HG03565 (cell line): ENCODE data around the gene HECTD3.

Experiments
- ATAC-seq: cut with Tn5 transposase; IDR thresholded peaks from one replicate; pipeline ENCODE4 v1.9.1; 2021; ENCODE audit warnings: mild to moderate bottlenecking, moderate library complexity; ENCODE audit not compliant: unreplicated experiment

HECTD3 gene

GRCh38 chr1:45010855-45011811, at the start of gene HECTD3:
Gene HECTD3 (minus strand): TSS chr1:45011324. CDS start chr1:45011257, 67 bp downstream.
- no peak for ATAC-seq

GRCh38 chr1:45059829-45060228, 48.7 kb upstream of the HECTD3 start:
- ATAC-seq: no peak

- ATAC-seq: no peak
These were observed 46.4 kb upstream of the HECTD3 start for GRCh38 chr1:45057542-45057941.

DNA sequence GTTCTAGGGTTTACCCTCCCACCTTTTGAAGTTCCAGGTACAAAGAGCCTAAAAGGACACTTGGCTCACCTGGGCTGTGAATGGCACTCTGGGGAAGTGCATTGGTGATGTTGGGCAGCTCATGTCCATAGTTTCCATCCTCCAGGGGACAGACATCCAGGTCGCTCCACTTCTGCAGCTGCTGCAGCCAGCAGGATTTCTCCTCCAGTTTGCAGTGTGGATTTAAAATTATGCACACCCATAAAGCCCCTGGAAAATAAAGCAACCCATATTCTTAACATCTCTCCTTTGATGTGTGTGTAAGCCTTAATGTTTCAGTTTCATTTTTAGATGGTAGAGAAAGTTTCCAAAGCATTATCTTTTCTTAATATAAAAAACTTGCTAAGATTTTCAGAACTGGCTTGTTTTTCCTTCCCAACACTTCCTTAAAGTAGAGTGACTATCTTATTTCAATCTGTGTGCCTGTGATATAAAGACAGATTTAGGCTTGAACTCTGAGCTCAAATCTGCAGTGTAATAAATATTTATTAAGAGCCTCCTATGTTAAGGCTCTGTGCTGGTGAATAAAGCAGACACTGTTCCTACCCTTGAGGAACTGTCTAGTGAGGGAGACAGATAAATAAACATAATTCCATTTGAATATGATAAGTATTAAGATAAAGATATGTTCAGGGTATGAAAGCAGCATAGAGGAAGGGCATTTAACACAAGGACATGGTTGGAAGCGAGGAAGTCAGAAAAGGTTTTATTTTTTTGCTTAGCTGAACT, 40.1 kb upstream of the HECTD3 start:
- ATAC-seq: no peak

DNA sequence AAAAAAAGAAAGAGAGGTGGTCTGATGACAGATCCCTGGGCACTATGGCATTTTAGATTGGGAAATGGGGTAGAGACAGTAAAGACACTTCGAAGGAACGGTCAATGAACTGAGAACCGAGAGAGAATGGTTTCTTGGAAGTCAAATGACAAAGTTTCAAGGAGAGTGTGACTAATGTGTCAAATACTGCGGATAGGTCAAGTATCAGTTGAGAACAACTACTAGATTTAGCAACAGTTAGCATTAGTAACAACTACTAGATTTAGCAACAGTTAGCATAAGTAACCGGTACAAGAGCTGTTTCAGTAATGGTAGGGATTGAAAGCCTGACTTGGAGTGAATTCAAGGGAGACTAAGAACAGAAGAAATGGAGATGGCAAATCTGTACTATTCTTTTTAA, 35.9 kb upstream of the HECTD3 start:
- ATAC-seq: no peak

- no peak for ATAC-seq
These were observed 33.8 kb upstream of the HECTD3 start for GRCh38 chr1:45044916-45045315.

DNA sequence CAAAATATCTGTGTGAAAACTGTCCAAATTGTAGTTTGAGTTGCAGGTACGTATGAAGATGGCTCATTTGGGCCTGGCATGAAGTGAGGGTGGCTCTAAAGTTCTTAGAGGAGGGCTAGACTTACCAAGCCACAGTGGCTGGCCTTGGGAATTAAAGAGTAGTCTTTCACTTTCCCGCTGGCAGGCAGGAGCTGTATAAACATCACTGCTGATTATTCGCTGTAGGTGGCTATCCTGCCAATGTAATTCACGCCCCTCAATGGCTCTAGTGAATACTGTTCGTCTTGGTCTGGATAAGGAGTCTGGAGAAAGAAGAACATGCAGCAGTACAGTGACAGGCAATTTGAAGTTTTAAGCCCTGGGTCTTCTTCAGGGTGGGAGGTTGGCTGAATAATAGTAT, 32.0 kb upstream of the HECTD3 start:
- ATAC-seq: no peak

- ATAC-seq: no peak
These were observed 29.2 kb upstream of the HECTD3 start for GRCh38 chr1:45040297-45040696.

DNA sequence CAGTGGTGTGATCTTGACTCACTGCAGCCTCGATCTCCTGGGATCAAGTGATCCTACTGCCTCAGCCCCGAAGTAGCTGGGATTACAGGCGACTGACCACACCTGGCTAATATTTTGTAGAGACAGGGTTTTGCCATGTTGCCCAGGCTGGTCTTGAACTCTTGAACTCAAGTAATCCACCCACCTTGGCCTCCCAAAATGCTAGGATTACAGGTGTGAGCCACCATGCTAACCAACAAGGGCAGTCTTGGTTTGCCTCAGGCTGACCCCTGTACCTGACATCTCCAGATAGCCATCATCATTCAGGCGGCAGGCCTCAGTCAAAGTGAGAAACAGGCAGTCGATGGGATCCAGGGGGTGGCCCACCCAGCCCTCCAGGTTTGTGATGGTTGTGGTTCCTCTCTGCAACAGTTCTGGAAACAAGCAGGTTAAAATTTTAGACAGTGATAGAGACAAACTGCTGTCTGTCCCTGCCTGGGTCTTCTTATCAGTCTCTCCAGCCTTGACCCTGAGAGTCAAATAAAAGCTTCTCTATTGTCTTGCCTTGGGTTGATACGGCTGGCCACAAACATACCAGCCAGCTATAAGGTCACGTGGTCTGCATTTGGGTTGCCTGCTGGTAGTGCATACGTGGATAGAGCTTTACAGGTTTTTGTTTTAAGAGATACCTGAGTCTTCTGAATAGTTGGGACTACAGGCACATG, 27.7 kb upstream of the HECTD3 start:
- no peak for ATAC-seq

DNA sequence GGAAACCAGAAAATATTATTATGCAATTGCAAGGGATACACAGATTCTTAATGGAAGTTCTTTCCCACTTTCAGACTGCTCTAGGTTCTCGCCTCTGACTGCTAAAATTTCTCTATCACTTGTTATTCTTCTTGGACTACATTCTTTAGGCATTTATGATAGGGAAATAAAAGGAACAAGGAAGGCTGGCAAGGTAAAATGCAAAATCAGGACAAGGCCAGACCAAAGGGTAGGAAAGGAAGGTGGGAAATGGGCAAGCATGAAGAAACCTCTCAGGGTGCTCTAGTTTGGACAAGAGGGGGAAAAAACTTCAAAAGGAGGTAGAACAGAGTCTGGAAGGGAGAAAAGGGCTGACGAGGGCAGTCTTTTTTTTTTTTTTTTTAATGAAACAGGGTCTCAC, 27.1 kb upstream of the HECTD3 start:
- ATAC-seq: no peak

DNA sequence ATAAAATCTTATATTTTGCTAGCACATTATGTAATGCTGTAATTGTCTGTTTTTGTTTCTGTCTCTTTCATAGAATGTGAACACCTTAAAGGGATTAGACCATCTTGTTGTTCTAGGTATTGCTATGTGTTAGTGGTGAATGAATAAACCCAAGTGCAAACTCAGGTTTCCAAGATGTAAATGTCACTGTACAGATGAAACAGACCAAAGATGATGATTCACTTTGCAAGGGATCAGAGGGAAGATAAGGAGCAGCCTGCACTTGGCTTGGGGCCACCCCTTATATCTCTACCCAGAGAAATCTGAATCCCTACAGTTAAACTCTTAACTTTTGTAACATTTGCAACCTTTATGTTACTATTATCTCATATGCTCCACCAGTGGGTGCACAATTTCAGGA, 26.3 kb upstream of the HECTD3 start:
- ATAC-seq: no peak

DNA sequence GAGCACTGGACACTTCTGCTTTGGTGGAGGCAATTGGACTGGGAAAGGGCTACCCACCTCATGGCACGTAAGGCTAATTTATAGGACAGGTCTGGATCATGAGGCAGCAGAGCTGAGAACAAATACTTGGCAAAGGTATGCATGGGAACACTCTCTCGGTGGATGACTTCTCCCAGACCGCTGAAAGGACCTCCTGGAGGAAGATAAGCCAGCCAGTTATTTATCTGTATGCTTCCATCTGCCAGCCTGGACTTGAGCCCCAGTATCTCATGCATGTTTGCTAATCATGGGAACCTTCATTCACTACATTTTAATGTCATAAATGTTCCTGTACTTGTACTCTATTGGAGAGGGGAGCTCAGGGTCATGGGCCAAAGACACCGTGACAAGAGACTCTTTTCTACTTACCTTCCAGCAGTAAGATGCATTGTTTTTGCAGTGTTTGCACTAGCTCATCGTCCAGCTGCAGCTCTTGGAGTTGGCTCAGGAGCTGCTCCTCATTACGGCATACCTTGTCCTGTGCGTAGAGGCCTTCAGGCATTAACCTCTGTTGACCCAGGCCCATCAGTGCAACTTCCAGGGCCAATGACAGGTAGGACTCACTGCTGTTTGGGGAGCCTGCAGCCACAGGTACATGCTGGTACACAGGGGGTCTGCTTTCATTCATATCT, 24.6 kb upstream of the HECTD3 start:
- ATAC-seq: no peak

GRCh38 chr1:45033356-45033755, 22.2 kb upstream of the HECTD3 start:
- ATAC-seq: peak; percentile 49

GRCh38 chr1:45032837-45033236, 21.7 kb upstream of the HECTD3 start:
- no peak for ATAC-seq

DNA sequence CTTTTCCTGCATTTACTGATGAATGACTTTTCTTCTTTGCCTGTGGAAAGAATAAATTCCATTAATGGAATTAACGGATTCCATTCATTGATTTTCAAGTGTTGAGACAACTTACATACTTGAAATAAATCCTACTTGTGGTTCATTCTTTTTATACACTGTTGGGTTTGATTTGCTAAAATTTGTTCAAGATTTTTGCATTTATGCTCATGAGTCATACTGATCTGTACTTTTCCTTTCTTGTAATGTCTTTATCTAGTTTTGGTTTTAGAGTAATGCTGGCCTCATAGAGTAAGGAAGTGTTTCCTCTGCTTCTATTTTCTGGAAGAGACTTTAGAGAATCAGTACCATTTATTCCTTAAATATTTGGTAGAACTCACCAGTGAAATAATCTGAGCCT, 15.3 kb upstream of the HECTD3 start:
- no peak for ATAC-seq

DNA sequence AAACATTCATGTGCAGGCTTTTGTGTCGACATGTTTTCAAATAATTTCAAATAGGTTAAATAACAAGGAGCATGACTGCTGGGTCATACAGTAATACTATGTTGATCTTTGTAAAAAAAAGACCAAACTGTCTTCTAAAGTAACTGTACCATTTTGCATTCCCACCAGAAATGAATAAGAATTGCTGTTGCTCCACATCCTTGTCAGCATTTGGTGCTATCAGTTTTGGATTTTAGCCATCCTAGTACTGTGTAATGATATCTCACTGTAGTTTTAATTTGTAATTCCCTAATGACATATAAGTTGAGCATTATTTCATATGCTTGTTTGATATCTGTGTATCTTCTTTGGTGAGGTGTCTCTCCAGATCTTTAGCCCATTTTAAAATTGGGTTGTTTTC, 12.5 kb upstream of the HECTD3 start:
- no peak for ATAC-seq

GRCh38 chr1:45018599-45019230, 7.6 kb upstream of the HECTD3 start:
- peak; percentile 49 for ATAC-seq

DNA sequence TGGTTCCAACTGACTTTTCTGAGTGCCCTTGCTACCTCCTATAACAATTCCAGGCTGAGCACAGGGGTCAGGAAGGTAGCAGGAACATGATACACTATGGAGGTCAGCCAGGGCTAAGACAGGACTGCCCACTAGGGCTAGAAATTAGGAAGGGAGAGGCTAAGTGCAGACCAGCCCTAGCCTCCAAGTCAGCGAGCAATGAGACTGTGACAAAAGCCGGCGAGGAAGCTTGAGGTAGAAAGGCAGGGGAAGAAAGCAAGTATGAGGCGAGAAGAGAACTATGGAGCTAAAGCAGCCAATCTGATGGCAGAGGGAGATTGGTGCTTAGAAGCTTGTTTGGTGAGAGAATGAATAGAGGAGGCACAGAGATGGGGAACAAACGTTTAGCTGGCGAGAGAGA, 5.6 kb upstream of the HECTD3 start:
- no peak for ATAC-seq

- ATAC-seq: no peak
These were observed 5.1 kb upstream of the HECTD3 start for GRCh38 chr1:45016090-45016697.

GRCh38 chr1:45015683-45016082, 4.6 kb upstream of the HECTD3 start:
- ATAC-seq: no peak
